Activated CD4-positive, alpha-beta T cell treated with anti-CD3 and anti-CD28 coated beads, Interleukin-2, amount 10 ng/mL, durations not matched to agents 7 days and 5 days (primary cell): ENCODE results near the gene ABCA10. TPM values are rescaled to one million over a fixed set of nuclear protein-coding genes. Genes with fewer than 3 reads are reported as not detected.
"Not testable (repeated sequence)": the region's sequence is repeated elsewhere in the genome, so short reads cannot be mapped to it uniquely, and the experiment has no call there.

Source experiments
- CTCF ChIA-PET: fragments of 350-600 bp; sonication (Branson Sonifier 250); formaldehyde crosslinking; loops from one replicate; lab custom pipeline; 2021; ENCODE audit warnings: antibody characterized with exemption; lab: Charles Lee
- POLR2A ChIA-PET: fragments of 350-600 bp; sonication (Branson Sonifier 250); formaldehyde crosslinking; loops from one replicate; lab custom pipeline; 2021; ENCODE audit warnings: antibody characterized with exemption; lab: Charles Lee
- DNase-seq: peaks from one replicate; pipeline ENCODE4 v3.0.0-alpha.2; 2020
- H3K27ac Mint-ChIP-seq: one replicate; pipeline ENCODE4 v1.8.0; 2021; ENCODE audit warnings: mild to moderate bottlenecking, moderate library complexity, mixed read lengths
- H3K27me3 Mint-ChIP-seq: one replicate; pipeline ENCODE4 v1.8.0; 2021; ENCODE audit warnings: mixed read lengths
- H3K36me3 Mint-ChIP-seq: one replicate; pipeline ENCODE4 v1.8.0; 2021; ENCODE audit warnings: low read depth, mixed read lengths
- H3K4me1 Mint-ChIP-seq: one replicate; pipeline ENCODE4 v1.8.0; 2021; ENCODE audit warnings: mixed read lengths
- H3K4me3 Mint-ChIP-seq: one replicate; pipeline ENCODE4 v1.8.0; 2021; ENCODE audit warnings: mild to moderate bottlenecking, moderate library complexity, mixed read lengths
- H3K9me3 Mint-ChIP-seq: one replicate; pipeline ENCODE4 v1.8.0; 2021; ENCODE audit warnings: mixed read lengths
- total RNA-seq, 2 experiments: library from RNA; stranded (reverse); gene quantifications; one replicate each; pipeline ENCODE4 v1.2.3, GENCODE V29; 2021

ABCA10 gene
- total RNA-seq, 2 experiments from 2014 or later = 1.6 to 1.7 TPM

DNA sequence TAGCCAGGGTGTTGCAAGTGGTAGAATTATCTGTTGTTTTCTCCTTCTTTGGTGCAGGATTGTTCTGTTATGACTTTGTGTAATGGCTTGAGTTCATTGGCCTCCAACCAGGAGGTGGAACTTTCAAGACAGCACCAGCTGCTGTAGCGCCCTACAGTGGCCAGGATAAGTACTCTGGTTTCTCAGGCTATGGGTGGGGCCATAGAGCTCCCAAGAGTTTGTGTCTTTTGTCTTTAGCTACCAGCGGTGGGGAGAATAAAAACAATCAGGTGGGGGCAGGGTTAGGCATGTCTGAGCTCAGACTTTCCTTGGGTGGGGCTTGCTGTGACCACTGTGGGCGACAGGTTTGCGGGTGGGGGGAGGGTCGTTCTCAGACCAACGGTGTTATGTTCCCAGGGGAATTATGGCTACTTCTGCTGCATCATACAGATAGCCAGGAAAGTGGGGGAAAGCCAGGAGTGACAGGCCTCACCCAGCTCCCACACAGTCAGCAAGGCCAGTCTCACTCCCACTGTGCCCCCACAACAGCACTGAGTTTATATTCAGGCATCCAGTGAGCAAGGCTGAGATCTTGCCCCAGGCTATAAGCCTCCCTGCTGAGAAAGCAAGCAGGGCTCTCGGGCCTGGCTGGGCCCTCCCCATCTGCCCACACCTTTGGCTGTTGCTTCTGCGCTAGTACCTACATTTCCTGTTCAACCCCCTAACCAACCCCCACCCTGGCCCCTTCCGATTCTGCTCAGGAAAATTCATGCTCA, 15.4 kb downstream of the ABCA10 start:
- H3K9me3 Mint-ChIP-seq = no peaks in the 10 kb centered on the region
- H3K4me3 Mint-ChIP-seq = no peak overlapping the region
- POLR2A ChIA-PET = no interaction called here
- no peak for DNase-seq
- H3K27ac Mint-ChIP-seq = no peak overlapping the region
- peaks cover 7% of the 10 kb centered on the region for H3K4me1 Mint-ChIP-seq
- H3K27me3 Mint-ChIP-seq = no peaks in the 10 kb centered on the region
- CTCF ChIA-PET = no interaction called here
- no peaks in the 10 kb centered on the region for H3K36me3 Mint-ChIP-seq

DNA sequence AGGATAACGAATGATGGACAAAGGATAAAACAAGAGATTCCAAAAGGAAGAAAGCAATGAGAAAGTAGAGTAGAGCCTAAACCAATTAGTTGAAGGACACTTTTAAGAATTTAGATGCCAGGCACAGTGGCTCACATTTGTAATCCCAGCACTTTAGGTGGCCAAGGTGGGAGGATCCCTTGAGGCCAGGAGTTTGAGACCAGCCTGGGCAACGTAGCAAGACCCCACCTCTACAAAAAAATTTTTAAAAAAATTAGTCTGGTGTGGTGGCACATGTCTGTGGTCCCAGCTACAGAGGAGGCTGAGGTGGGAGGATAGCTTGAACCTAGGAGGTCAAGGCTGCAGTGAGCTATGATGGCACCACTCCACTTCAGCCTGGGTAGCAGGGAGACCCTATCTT, 20.0 kb downstream of the ABCA10 start:
- POLR2A ChIA-PET = no interaction called here
- Mint-ChIP-seq H3K27ac (no peak overlapping the region), H3K27me3 (no peaks in the 10 kb centered on the region), H3K36me3 (no peaks in the 10 kb centered on the region), H3K4me1 (peaks cover 11% of the 10 kb centered on the region), H3K9me3 (no peaks in the 10 kb centered on the region), H3K4me3 (no peak overlapping the region)
- no peak for DNase-seq
- CTCF ChIA-PET = no interaction called here

DNA sequence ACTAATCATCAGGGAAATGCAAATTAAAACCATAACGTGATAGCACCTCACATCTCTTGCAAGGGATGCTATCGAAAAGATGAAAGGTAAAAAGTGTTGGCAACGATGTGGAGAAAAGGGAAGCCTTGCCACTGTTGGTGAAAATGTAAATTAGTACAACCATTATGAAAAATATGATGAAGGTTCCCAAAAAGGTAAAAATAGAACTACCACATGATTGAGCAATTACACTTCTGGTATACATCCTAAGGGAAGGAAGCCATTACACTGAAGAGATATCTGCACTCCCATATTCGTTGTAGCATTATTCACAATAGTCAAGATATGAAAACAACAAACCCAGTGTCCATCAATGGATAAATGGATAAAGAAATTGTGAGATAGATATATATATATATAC, 21.5 kb downstream of the ABCA10 start:
- H3K36me3 Mint-ChIP-seq = no peaks in the 10 kb centered on the region
- POLR2A ChIA-PET = no interaction called here
- no peaks in the 10 kb centered on the region for H3K9me3 Mint-ChIP-seq
- no peak for DNase-seq
- CTCF ChIA-PET = no interaction called here
- H3K4me3 Mint-ChIP-seq = no peak overlapping the region
- H3K4me1 Mint-ChIP-seq = peaks cover 9% of the 10 kb centered on the region
- H3K27me3 Mint-ChIP-seq = no peaks in the 10 kb centered on the region
- H3K27ac Mint-ChIP-seq = no peak overlapping the region

DNA sequence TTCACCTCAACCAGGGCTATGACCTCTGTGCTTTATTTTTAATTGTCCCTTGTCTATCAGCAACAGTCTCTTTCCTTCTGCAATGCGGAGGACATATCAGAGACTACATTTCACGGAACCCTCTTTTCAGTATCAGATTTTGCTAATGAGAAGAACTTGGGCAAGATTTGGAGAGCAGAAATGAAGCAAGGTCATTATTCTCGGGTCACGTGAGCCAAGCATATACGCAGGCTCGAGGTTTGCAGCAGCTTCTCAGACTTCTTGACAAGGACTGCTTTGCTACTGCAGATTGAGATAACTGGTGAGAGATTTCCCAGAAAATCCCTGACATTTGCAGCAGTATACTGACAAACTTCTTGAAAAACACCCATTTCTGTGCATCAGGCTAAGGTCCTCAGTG, 30.4 kb downstream of the ABCA10 start:
- Mint-ChIP-seq H3K27me3 (no peaks in the 10 kb centered on the region), H3K27ac (no peak overlapping the region), H3K4me3 (no peak overlapping the region), H3K4me1 (no peaks in the 10 kb centered on the region), H3K36me3 (no peaks in the 10 kb centered on the region), H3K9me3 (no peaks in the 10 kb centered on the region)
- ChIA-PET CTCF (no interaction called here), POLR2A (no interaction called here)
- no peak for DNase-seq

DNA sequence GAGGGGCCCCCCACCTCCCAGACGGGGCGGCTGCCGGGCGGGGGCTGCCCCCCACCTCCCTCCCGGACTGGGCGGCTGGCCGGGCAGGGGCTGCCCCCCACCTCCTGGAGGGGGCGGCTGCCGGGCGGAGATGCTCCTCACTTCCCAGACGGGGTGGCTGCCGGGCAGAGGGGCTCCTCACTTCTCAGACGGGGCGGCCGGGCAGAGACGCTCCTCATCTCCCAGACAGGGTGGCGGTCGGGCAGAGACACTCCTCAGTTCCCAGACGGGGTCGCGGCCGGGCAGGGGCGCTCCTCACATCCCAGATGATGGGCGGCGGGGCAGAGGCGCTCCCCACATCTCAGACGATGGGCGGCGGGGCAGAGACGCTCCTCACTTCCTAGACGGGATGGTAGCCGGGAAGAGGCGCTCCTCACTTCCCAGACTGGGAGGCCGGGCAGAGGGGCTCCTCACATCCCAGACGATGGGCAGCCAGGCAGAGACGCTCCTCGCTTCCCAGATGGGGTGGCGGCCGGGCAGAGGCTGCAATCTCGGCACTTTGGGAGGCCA, 32.4 kb downstream of the ABCA10 start:
- H3K9me3 Mint-ChIP-seq, DNase-seq, H3K27ac Mint-ChIP-seq, H3K4me1 Mint-ChIP-seq, POLR2A ChIA-PET, H3K4me3 Mint-ChIP-seq, H3K36me3 Mint-ChIP-seq, H3K27me3 Mint-ChIP-seq, CTCF ChIA-PET: not testable (repeated sequence)

DNA sequence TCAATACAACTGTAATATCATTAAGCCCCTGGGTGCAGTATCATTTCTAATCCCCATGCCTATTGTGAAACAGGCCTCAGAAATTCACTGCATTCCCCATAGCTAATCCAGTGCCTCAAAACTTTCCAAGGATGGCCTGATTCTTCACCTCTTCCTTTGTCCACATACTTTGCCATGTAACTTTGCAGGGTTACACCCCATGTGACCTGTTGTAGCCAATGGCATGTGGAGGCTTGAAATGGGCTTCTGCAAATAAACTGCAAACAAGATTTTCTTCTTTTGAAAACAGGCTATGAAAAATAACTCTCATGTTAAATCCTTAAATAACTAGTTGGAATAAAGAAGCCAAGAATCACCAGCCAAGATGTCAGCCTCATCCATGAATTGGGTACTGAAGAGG, 35.9 kb downstream of the ABCA10 start:
- Mint-ChIP-seq H3K27me3 (no peaks in the 10 kb centered on the region), H3K36me3 (no peaks in the 10 kb centered on the region), H3K4me1 (no peaks in the 10 kb centered on the region), H3K27ac (no peak overlapping the region), H3K9me3 (no peaks in the 10 kb centered on the region), H3K4me3 (no peak overlapping the region)
- POLR2A ChIA-PET = no interaction called here
- no peak for DNase-seq
- CTCF ChIA-PET = no interaction called here

DNA sequence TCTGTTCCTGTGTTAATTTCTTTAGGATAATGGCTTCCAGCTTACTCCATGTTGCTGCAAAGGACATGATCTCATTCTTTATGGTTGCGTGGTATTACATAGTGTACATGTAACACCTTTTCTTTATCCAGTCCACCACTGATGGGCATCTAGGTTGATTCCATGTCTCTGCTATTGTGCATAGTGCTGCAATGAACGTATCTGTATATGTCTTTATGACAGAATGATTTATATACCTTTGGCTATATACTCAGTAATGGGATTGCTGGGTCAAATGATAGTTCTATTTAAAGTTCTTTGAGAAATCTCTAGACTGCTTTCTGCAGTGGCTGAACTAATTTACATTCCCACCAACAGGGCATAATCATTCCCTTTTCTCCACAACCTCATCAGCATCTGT, 39.8 kb downstream of the ABCA10 start:
- no peak overlapping the region for H3K4me3 Mint-ChIP-seq
- CTCF ChIA-PET = interaction anchor here (0.6 kb wide), 1 partner anchor 235 kb away, joined by 3 read pairs; no protein-coding TSS in a partner anchor

DNA sequence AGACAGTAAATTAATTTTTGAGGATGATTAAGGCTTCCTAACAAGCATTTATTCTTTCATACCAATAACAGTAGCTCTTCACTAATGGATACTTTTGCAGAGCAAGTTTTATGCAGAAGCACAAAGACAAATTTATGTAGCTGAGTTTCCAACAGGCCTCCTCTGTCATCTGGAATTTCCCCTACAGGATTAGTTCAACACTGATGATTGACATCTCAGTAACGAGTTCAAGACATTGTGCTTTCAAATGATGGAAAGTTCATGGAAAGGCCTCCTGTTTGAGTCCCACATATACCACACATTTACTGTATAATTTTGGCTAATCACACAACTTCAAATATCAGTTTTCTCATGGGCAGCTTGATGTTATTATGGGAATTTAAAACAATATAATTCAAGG, 40.6 kb downstream of the ABCA10 start:
- ChIA-PET POLR2A (no interaction called here), CTCF (no interaction called here)
- no peaks in the 10 kb centered on the region for H3K9me3 Mint-ChIP-seq
- no peak overlapping the region for H3K27ac Mint-ChIP-seq
- DNase-seq = no peak
- no peaks in the 10 kb centered on the region for H3K36me3 Mint-ChIP-seq
- no peaks in the 10 kb centered on the region for H3K4me1 Mint-ChIP-seq
- H3K27me3 Mint-ChIP-seq = no peaks in the 10 kb centered on the region
- no peak overlapping the region for H3K4me3 Mint-ChIP-seq

More for the DNA sequence above, 39.8 kb downstream of the ABCA10 start:
- POLR2A ChIA-PET = no interaction called here
- Mint-ChIP-seq H3K27ac (no peak overlapping the region), H3K4me1 (no peaks in the 10 kb centered on the region), H3K27me3 (no peaks in the 10 kb centered on the region), H3K36me3 (no peaks in the 10 kb centered on the region), H3K9me3 (no peaks in the 10 kb centered on the region)
- no peak for DNase-seq

DNA sequence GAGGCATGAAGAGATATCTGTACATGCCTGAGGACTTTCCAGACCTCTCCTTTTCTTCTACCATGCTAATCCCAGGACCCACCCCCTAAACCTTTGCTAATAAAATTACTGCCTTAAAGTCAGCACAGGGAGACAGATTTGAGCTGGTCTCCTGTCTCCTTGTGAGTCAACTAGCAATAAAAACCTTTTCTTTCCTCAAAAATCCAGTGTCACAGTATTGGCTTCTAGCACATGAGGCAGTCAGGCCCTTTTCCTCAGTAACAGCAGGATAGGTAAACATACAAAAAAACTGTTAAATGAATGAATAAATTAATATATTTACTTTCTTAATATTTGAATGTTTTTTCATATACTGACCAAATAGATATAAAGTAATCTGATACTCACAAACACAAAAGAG, 41.3 kb downstream of the ABCA10 start:
- ChIA-PET CTCF (no interaction called here), POLR2A (no interaction called here)
- Mint-ChIP-seq H3K4me1 (no peaks in the 10 kb centered on the region), H3K36me3 (no peaks in the 10 kb centered on the region), H3K27ac (no peak overlapping the region), H3K4me3 (no peak overlapping the region), H3K9me3 (no peaks in the 10 kb centered on the region), H3K27me3 (no peaks in the 10 kb centered on the region)
- DNase-seq = no peak

DNA sequence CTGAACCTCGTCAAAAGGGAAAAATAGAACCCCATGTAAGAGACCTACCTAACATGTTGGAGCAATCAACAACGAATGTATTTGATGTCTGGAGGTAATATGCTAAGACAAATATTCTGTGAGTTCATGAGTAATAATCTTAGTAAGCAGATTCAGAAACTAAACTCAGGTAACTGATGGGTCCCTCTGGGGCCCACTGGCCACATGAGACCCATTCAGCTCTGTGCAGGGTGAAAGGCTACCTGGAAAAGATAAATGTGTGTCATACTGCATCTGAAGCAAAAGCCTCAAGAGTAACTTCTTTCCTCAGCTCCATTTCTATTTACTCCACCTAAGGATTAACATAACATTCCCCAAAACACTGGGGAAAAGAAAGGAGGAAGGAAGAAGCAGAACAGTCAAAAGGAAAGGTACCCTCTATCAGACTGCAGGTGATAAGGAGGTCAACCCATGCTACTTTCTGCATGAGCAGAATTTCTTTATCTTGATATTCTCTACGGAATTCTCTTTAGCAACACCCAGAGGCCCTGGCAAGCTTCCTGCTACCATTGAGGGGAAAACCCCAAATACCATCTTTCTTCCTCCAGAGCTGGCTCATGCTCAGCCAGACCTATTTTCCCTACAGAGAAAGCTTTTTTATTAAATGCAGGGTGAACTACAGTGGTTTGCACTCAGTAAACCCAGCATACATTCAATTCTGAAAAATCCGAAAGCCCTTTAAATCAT, 49.2 kb downstream of the ABCA10 start:
- no peak for DNase-seq
- ChIA-PET CTCF (no interaction called here), POLR2A (no interaction called here)
- Mint-ChIP-seq H3K4me1 (no peaks in the 10 kb centered on the region), H3K36me3 (no peaks in the 10 kb centered on the region), H3K9me3 (no peaks in the 10 kb centered on the region), H3K4me3 (no peak overlapping the region), H3K27ac (no peak overlapping the region), H3K27me3 (no peaks in the 10 kb centered on the region)

DNA sequence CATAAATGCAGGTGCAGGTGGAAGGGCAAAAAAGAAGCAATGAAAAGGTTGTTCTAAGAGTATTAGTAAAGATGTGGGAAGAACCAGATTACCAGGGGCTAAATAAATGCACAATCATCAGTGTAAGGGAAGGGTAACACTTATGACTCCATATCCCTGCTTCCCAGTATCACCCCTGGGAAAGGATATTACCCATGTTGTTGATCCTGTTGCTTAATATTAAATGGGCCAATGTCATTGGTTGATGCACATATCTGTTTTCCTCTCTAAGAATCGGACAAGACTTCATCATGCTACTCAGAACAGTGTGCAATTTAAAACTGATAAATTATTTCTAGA, 52.2 kb downstream of the ABCA10 start:
- DNase-seq = no peak
- H3K4me3 Mint-ChIP-seq = no peak overlapping the region
- CTCF ChIA-PET = no interaction called here
- H3K27ac Mint-ChIP-seq = no peak overlapping the region
- H3K27me3 Mint-ChIP-seq = no peaks in the 10 kb centered on the region
- no peaks in the 10 kb centered on the region for H3K9me3 Mint-ChIP-seq
- POLR2A ChIA-PET = no interaction called here
- no peaks in the 10 kb centered on the region for H3K36me3 Mint-ChIP-seq
- H3K4me1 Mint-ChIP-seq = no peaks in the 10 kb centered on the region

DNA sequence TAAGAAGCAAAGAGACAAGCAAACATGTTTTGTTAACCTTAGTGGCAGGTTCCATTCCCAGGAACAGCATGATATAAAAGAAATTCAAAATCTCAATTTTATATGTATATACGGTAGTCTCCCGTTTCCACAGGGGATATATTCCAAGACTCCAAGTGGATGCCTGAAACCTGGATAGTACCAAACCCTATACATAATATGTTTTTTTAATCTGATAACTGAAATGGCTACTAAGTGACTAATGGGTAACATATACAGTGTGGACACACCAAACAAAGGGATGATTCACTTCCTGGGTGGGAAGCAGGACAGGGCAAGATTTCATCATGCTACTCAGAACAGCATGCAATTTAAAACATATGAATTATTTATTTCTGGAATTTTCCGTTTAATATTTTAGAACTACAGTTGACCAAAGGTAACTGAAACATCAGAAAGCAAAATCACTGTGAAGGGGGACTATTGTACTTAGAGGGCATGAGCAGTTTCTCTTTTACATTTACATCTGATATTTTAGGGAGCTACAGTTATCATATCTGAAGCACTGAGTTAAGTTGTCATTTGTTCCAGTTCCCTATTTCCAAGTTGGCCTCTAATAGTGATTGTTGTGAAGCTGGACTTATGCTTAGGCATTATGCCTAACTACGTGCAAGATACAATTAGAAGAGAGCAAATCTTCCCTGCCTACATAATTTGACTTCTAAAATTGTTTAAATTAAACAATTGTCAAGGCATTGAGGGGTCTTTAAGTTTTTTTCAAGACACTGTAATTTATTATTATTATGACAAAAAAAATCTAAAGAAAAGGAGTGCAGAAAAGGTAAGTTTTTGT, 52.8 kb downstream of the ABCA10 start:
- Mint-ChIP-seq H3K9me3 (no peaks in the 10 kb centered on the region), H3K4me3 (no peak overlapping the region), H3K36me3 (no peaks in the 10 kb centered on the region), H3K27ac (no peak overlapping the region), H3K4me1 (no peaks in the 10 kb centered on the region), H3K27me3 (no peaks in the 10 kb centered on the region)
- POLR2A ChIA-PET = no interaction called here
- CTCF ChIA-PET = no interaction called here
- DNase-seq = no peak

DNA sequence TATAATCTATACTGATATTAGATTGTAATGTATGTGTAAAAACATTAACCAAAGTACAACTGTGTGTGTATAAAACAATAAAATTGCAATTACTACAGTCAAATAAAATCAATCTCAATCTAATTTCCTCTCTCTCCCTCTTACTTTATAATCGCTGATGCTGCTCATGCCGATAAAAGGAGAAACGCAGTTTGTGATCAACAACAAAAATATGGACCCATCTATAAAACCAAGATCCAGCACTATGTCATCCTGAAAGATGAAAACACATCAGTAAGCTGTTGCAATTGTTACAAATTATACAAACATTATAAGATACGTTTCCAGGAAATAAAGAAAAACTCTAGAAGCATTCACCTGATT, 53.4 kb downstream of the ABCA10 start:
- no peak for DNase-seq
- Mint-ChIP-seq H3K9me3 (no peaks in the 10 kb centered on the region), H3K27ac (no peak overlapping the region), H3K36me3 (no peaks in the 10 kb centered on the region), H3K4me1 (no peaks in the 10 kb centered on the region), H3K4me3 (no peak overlapping the region), H3K27me3 (no peaks in the 10 kb centered on the region)
- ChIA-PET CTCF (no interaction called here), POLR2A (no interaction called here)
